Prostate gland (tissue), 2 donors: ENCODE data around the gene SEPTIN8. TPM values are rescaled to one million over a fixed set of nuclear protein-coding genes. Genes with fewer than 3 reads are reported as not detected.

ENCODE experiments used
- DNase-seq: peaks from one replicate; pipeline ENCODE4 v3.0.0-alpha.2; 2019; ENCODE audit warnings: low spot score
- H3K27ac ChIP-seq, 2 donors: fragments of 200-600 bp; sonication (generic); 2 replicates each; pipeline ENCODE4 v1.5.1; 2017 to 2019
- H3K27me3 ChIP-seq: fragments of 200-600 bp; sonication (generic); replicated peaks from 2 replicates; pipeline ENCODE4 v1.5.1; 2019; ENCODE audit not compliant: insufficient read depth
- H3K36me3 ChIP-seq, 2 donors: fragments of 200-600 bp; sonication (generic); 1 replicate in 1 of 2; 2 replicates in 1 of 2; pipeline versions ENCODE4 v1.5.1 to v1.8.1; 2017 to 2019
- H3K4me1 ChIP-seq: fragments of 200-600 bp; sonication (generic); replicated peaks from 2 replicates; pipeline ENCODE4 v1.5.1; 2019
- H3K4me3 ChIP-seq, 2 donors: fragments of 200-600 bp; sonication (generic); 2 replicates each; pipeline ENCODE4 v1.5.1; 2017 to 2019
- H3K9me3 ChIP-seq: fragments of 200-600 bp; sonication (generic); 2 replicates; pipeline ENCODE4 v1.5.1; 2017
- POLR2A ChIP-seq: fragments of 450-650 bp; IDR thresholded peaks from one replicate; pipeline ENCODE4 v1.6.1; 2016; ENCODE audit warnings: antibody characterized with exemption, mild to moderate bottlenecking
- POLR2AphosphoS5 ChIP-seq: sonication (generic); formaldehyde crosslinking; IDR thresholded peaks from one replicate; pipeline ENCODE4 v1.6.1; 2017; ENCODE audit warnings: antibody characterized with exemption
- WGBS: methylation state at CpG from one replicate; pipeline ENCODE4 v1.1.5; 2018; 5-methylcytosine and 5-hydroxymethylcytosine counted together
- intact Hi-C: fragments of 100-400 bp; cut with DNase I; formaldehyde crosslinking; loops from one replicate; pipeline ENCODE4 v1.14.2; 2022
- total RNA-seq, 2 donors: library from RNA; depleted of rRNA; stranded (reverse); fragments of >200 nt; gene quantifications; one replicate each; pipeline ENCODE4 v1.1.0, GENCODE V29; 2016
- TF ChIP-seq, protein P1 (sequence below), 4 experiments: fragments of 200-600 bp in 2 of 4; fragments of 450-650 bp in 2 of 4; sonication (generic) in 2 of 4; IDR thresholded peaks; 1 replicate in 3 of 4; 2 replicates in 1 of 4; pipeline ENCODE4 v1.5.1; 2016 to 2019; ENCODE audit warnings: antibody characterized with exemption in 4 of 4, mild to moderate bottlenecking in 2 of 4, moderate library complexity in 2 of 4

The SEPTIN8 gene
- total RNA-seq, 2 donors from 2014 or later, result 27.7 to 38.5 TPM

DNA sequence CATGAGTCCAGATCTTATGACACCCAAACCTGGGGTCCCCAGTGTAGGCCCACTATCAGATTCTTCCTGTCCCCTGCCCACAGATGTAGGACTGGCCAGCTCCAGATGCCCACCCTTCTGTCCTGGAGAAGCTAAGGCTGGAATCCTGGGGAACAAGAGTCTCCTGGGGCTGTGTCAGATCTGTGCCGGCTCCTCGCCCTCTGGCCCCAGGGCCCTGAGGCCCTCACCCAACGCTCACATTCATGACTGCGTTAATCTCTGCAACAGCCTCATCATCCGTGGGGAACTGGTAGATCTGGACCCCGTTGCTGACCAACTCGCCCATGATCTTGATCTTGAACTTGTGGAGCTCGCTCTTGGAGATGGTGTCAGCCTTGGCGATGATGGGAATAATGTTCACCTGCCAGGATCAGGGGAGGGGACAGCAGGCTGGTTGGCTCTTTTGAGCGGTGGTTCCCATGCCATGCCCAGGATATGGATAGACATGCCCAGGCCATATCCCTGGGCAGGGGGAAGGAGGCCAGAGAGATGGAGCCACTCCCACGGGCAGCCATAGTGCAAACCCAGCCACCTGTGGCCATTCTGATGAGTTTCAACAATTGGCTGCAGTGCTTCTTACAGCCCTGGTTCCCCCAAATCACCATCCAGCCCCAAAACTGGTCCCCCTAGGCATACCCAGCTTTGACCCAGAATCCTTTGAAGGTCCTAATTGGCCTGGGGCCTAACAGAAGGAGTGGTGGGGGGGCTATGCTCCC, 14.6 kb downstream of the SEPTIN8 start:
- TF ChIP-seq POLR2A, result no peak
- TF ChIP-seq, protein P1, sequence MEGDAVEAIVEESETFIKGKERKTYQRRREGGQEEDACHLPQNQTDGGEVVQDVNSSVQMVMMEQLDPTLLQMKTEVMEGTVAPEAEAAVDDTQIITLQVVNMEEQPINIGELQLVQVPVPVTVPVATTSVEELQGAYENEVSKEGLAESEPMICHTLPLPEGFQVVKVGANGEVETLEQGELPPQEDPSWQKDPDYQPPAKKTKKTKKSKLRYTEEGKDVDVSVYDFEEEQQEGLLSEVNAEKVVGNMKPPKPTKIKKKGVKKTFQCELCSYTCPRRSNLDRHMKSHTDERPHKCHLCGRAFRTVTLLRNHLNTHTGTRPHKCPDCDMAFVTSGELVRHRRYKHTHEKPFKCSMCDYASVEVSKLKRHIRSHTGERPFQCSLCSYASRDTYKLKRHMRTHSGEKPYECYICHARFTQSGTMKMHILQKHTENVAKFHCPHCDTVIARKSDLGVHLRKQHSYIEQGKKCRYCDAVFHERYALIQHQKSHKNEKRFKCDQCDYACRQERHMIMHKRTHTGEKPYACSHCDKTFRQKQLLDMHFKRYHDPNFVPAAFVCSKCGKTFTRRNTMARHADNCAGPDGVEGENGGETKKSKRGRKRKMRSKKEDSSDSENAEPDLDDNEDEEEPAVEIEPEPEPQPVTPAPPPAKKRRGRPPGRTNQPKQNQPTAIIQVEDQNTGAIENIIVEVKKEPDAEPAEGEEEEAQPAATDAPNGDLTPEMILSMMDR (IDR thresholded peaks at IDR 0.05), result no peak
- no peak for TF ChIP-seq POLR2AphosphoS5
- no peak for DNase-seq
- intact Hi-C loops, result no loop called here
- WGBS, result 96% methylated on average over 11 of the region's 11 CpGs
- Histone ChIP-seq H3K9me3 (no peaks in the 10 kb centered on the region), H3K36me3 (no peaks in the 10 kb centered on the region), H3K4me1 (no peaks in the 10 kb centered on the region), H3K27ac (no peak overlapping the region), H3K27me3 (no peaks in the 10 kb centered on the region), H3K4me3 (no peak overlapping the region)

DNA sequence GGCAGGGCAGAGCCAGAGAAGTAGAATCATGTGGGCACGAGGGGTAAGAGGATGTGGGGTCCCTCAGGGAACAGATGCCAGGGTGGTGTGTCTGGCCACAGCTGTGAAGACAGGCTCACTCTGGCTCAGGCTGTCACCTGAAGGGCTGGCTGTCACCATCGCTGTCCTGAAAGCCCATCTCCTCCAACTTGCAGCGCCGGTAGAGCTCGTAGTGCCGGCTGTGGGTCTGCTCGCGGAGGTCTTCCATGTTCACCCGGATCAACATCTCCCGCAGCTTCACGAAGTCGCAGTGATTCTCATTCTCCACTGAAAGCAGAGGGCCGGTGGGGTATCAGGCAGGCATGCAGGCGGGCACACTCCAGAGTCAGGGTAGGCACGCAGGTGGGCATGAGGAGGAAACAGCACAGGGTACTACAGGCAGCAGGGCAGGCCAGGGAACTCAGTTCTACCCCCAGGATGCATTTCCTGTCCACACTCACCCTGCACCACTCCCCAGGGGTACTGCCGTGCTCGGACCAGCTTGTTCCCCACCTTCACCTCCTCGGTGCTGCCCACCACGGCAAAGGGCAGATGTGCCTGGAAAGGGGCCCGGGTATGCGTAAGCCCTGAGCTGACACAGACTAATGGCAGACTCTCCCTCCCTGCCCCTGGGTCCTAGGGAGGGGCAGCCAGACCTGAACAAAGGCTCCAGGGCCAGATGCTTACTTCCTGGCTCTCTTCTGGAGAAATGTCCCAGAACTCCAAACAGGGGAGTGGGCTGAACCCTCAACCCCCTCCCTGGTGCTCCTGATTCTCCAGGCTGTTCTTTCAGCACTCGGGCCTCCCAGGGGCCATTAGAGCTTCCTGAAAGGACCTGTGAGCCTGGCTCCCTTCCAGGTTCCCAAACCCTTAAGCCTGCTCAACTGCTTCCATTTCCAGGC, 15.5 kb downstream of the SEPTIN8 start:
- no peak for DNase-seq
- Histone ChIP-seq H3K9me3 (no peaks in the 10 kb centered on the region), H3K27ac (no peak overlapping the region), H3K4me1 (no peaks in the 10 kb centered on the region), H3K36me3 (no peaks in the 10 kb centered on the region), H3K27me3 (no peaks in the 10 kb centered on the region), H3K4me3 (no peak overlapping the region)
- TF ChIP-seq, protein P1 (IDR thresholded peaks at IDR 0.05), result no peak
- TF ChIP-seq POLR2AphosphoS5, result no peak
- TF ChIP-seq POLR2A, result no peak
- intact Hi-C loops, result no loop called here
- 92% methylated on average over 22 of the region's 22 CpGs for WGBS

DNA sequence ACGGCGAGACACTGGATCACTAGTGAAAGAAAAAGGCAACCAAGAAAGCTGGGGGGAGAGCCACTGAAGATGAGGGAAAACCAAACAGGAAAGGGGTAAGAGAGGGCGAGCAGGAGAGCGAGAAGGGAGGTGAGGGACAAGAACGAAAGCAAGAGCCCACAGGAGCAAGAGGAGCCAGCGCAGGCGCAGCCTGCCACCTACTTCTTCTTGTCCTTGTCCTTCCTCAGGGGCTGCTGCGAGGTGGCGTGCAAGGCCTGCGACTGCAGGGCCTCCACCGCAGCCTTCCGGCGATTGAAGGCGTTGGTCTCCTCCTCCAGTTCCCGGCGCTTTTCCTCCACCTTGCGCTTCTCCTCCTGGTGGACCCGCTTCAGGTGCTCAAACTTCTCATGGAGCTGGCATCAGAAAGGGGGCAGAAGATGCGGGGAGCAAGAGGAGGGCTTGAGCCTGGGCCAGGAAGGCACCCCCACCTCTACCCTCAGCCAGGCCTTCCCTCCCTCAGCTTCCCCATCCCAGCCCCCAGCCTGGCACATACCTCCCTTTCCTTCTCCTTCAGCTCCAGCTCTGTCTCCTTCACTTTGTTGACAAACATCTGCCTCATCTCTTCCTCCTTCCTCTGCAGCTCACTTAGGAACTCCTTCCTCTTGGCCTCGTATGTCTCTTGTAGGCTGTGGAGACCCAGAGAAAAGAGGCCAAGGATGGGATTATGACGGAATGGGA, 16.3 kb downstream of the SEPTIN8 start:
- TF ChIP-seq POLR2AphosphoS5, result no peak
- TF ChIP-seq, protein P1 (IDR thresholded peaks at IDR 0.05), result no peak
- no peak for TF ChIP-seq POLR2A
- no peak for DNase-seq
- H3K27me3 ChIP-seq, result no peaks in the 10 kb centered on the region
- no peaks in the 10 kb centered on the region for H3K36me3 ChIP-seq
- intact Hi-C loops, result no loop called here
- H3K4me3 ChIP-seq, result no peak overlapping the region
- 95% methylated on average over 21 of the region's 21 CpGs for WGBS
- H3K4me1 ChIP-seq, result no peaks in the 10 kb centered on the region
- H3K27ac ChIP-seq, result no peak overlapping the region
- H3K9me3 ChIP-seq, result no peaks in the 10 kb centered on the region

DNA sequence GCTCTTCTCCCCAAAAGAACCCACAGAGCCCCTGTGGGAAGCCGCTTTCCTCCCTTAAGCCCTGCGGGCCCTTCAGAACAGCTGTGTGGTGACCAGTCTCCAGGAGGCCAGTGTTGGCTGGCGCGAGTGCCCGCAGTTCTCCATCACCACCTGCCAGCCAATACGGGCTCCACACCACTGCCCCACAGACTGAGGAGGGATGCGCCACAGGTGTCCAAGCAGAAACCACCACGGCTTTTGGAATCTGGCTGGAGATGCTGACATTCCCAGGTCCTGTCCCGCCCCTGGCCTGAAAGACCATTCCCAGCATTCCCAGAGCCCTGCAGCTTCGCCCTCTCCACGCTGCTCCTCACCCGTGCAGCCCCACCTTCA, 17.0 kb downstream of the SEPTIN8 start:
- H3K4me3 ChIP-seq, result no peak overlapping the region
- intact Hi-C loops, result no loop called here
- no peaks in the 10 kb centered on the region for H3K9me3 ChIP-seq
- H3K27me3 ChIP-seq, result no peaks in the 10 kb centered on the region
- H3K36me3 ChIP-seq, result no peaks in the 10 kb centered on the region
- TF ChIP-seq POLR2A (no peak), POLR2AphosphoS5 (no peak)
- TF ChIP-seq, protein P1 (IDR thresholded peaks at IDR 0.05), result no peak
- no peak overlapping the region for H3K27ac ChIP-seq
- WGBS, result 91% methylated on average over 12 of the region's 12 CpGs
- H3K4me1 ChIP-seq, result no peaks in the 10 kb centered on the region
- DNase-seq, result no peak
